SU-DHL-6 (cell line): ENCODE measurements around the gene SLC7A8.

Experiments used
- H2AFZ ChIP-seq: fragments of 200-600 bp; sonication (generic); 2 replicates; pipeline ENCODE4 v1.6.1; 2014; ENCODE audit warnings: low read depth, mild to moderate bottlenecking, moderate library complexity, mixed read lengths, antibody characterized with exemption, low read length; ENCODE audit not compliant: severe bottlenecking
- H3F3A ChIP-seq: fragments of 200-600 bp; shearing (Covaris generic); 2 replicates; pipeline ENCODE4 v1.6.0; 2016; ENCODE audit warnings: antibody characterized with exemption, mild to moderate bottlenecking; ENCODE audit not compliant: insufficient read depth
- H3K27ac ChIP-seq: fragments of 200-600 bp; sonication (generic); 2 replicates; pipeline ENCODE4 v1.5.1; 2016; ENCODE audit warnings: low read depth, mild to moderate bottlenecking, low read length, moderate library complexity, mixed read lengths
- H3K27me3 ChIP-seq: fragments of 200-600 bp; sonication (generic), shearing (Covaris generic); 2 replicates; pipeline ENCODE4 v1.6.0; 2014; ENCODE audit warnings: mild to moderate bottlenecking, low read length
- H3K36me3 ChIP-seq: fragments of 200-600 bp; sonication (generic); 2 replicates; pipeline ENCODE4 v1.6.1; 2014; ENCODE audit warnings: mild to moderate bottlenecking, low read length, mixed read lengths
- H3K4me2 ChIP-seq: fragments of 300-600, 200-600 bp; shearing (Covaris generic), sonication (generic); 2 replicates; pipeline ENCODE4 v1.6.0; 2014; ENCODE audit warnings: low read length, low read depth, mild to moderate bottlenecking; ENCODE audit not compliant: poor library complexity, severe bottlenecking
- H3K4me3 ChIP-seq: fragments of 200-600 bp; sonication (generic); 2 replicates; pipeline ENCODE4 v1.5.1; 2014; ENCODE audit warnings: antibody characterized with exemption, low read length, mild to moderate bottlenecking, mixed read lengths; ENCODE audit not compliant: insufficient read depth, poor library complexity, severe bottlenecking
- H3K79me2 ChIP-seq: fragments of 200-600 bp; sonication (generic); 2 replicates; pipeline ENCODE4 v1.6.1; 2014; ENCODE audit warnings: mild to moderate bottlenecking, low read length, moderate library complexity; ENCODE audit not compliant: insufficient read depth
- H3K9ac ChIP-seq: fragments of 200-600 bp; sonication (generic); 2 replicates; pipeline ENCODE4 v1.7.0; 2014; ENCODE audit warnings: mild to moderate bottlenecking, low read length
- H3K9me2 ChIP-seq: fragments of 200-600 bp; sonication (generic); replicated peaks from 2 replicates; pipeline ENCODE4 v1.6.1; 2014; ENCODE audit warnings: low read length; ENCODE audit not compliant: insufficient read depth
- H3K9me3 ChIP-seq: fragments of 200-600 bp; sonication (generic); 2 replicates; pipeline ENCODE4 v1.6.1; 2014; ENCODE audit warnings: low read length, mixed read lengths; ENCODE audit not compliant: insufficient read depth
- H4K20me1 ChIP-seq: fragments of 200-600 bp; sonication (generic); 2 replicates; pipeline ENCODE4 v1.6.1; 2014; ENCODE audit warnings: low read depth, mild to moderate bottlenecking, antibody characterized with exemption, low read length, moderate library complexity, mixed read lengths
- EZH2phosphoT487 ChIP-seq: fragments of 200-600 bp; sonication (generic), shearing (Covaris generic); conservative IDR thresholded peaks from 2 replicates; pipeline ENCODE4 v1.6.1; 2018; ENCODE audit warnings: mild to moderate bottlenecking, antibody characterized with exemption, low read length, moderate library complexity, mixed read lengths
- TF ChIP-seq, protein P1 (sequence below): fragments of 200-600 bp; sonication (generic); IDR thresholded peaks from one replicate; pipeline ENCODE4 v1.5.1; 2017; ENCODE audit warnings: antibody characterized with exemption, mild to moderate bottlenecking, low read length, moderate library complexity; ENCODE audit not compliant: insufficient read depth, poor library complexity, severe bottlenecking

SLC7A8 gene

DNA sequence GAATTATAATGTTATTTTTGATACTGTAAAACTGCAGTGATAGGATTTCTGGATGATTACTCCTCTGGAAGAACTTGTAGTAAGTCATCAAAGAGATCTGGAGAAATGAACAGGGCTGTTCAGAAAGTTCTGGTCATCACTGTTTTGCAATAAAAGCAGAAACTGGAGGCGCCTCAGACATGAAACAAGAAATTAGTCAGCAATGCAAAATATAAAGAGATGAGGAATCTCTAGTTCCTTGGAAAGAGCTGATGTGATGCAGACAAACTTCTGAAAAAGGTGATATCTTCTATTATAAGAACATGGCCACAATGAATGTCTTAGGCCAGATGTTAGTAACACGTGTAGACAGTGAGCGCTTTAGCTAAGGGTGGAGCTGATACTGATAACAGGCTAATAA is 98.0 kb downstream of the SLC7A8 start:
- no peak overlapping the region for H3K4me2 ChIP-seq
- H3K36me3 ChIP-seq, result peaks cover 56% of the 10 kb centered on the region
- no peak overlapping the region for H3K4me3 ChIP-seq
- H3F3A ChIP-seq, result 0 out of 2 replicates have a peak, but pooled peaks cover 3% of the 10 kb centered on the region
- TF ChIP-seq, protein P1, sequence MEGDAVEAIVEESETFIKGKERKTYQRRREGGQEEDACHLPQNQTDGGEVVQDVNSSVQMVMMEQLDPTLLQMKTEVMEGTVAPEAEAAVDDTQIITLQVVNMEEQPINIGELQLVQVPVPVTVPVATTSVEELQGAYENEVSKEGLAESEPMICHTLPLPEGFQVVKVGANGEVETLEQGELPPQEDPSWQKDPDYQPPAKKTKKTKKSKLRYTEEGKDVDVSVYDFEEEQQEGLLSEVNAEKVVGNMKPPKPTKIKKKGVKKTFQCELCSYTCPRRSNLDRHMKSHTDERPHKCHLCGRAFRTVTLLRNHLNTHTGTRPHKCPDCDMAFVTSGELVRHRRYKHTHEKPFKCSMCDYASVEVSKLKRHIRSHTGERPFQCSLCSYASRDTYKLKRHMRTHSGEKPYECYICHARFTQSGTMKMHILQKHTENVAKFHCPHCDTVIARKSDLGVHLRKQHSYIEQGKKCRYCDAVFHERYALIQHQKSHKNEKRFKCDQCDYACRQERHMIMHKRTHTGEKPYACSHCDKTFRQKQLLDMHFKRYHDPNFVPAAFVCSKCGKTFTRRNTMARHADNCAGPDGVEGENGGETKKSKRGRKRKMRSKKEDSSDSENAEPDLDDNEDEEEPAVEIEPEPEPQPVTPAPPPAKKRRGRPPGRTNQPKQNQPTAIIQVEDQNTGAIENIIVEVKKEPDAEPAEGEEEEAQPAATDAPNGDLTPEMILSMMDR, result no peak
- no peak for TF ChIP-seq EZH2phosphoT487
- H3K27ac ChIP-seq, result no peak overlapping the region
- no peaks in the 10 kb centered on the region for H3K27me3 ChIP-seq
- H3K9ac ChIP-seq, result no peak overlapping the region
- no peaks in the 10 kb centered on the region for H3K9me2 ChIP-seq
- H3K79me2 ChIP-seq, result peaks cover 14% of the 10 kb centered on the region; the same call in 1 of the 2 replicates
- H2AFZ ChIP-seq, result no peak overlapping the region
- peaks cover 4% of the 10 kb centered on the region; the same call in 1 of the 2 replicates for H4K20me1 ChIP-seq
- no peaks in the 10 kb centered on the region for H3K9me3 ChIP-seq

DNA sequence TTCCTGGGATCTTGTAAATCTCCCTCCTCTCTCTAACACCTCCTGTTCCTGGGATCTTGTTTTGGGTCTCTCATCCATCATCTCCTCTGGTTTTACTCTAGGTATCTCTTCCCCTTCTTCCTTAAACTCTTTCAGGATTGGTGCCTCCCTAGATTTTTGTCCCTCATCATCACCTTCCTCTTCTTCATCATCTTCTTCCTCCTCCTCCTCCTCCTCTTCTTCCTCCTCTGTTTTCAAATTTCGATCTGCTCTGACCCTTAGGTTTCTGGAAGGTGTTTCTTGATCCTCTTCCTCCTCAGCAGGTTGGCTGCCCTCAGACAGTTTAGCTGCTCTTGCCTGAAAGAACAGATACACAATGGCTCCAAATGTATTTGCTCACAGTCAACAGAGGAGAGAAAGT is 103.0 kb downstream of the SLC7A8 start:
- Histone ChIP-seq H3K9ac (no peak overlapping the region), H3K79me2 (no peaks in the 10 kb centered on the region), H4K20me1 (no peaks in the 10 kb centered on the region), H3K27ac (no peak overlapping the region), H2AFZ (no peak overlapping the region), H3K4me2 (no peak overlapping the region), H3K36me3 (peaks cover 48% of the 10 kb centered on the region), H3K9me3 (no peaks in the 10 kb centered on the region), H3K4me3 (no peak overlapping the region), H3K27me3 (no peaks in the 10 kb centered on the region), H3F3A (peaks cover 18% of the 10 kb centered on the region), H3K9me2 (no peaks in the 10 kb centered on the region)
- TF ChIP-seq, protein P1, result no peak

DNA sequence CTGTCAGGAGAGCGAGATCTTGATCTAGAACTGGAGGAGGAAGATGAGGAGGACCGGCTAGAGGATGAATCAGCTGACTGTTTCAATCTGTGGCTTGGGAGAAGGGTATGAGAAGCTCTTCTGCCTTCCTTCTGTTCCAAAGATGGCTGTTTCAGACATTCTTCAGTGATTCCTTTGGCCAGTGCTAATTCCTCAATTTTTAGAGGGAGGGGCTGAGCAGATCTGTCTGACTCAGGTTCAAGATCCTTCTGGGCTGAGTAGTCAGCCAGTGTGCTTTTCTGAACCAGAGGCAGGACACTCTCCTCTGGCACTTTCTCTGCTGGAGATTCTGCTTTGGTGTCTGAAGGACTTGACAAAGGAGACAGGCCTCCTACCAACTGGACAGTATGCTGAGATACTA is 103.7 kb downstream of the SLC7A8 start:
- Histone ChIP-seq H4K20me1 (no peaks in the 10 kb centered on the region), H3K9me3 (no peaks in the 10 kb centered on the region), H3K9ac (no peak overlapping the region), H3K9me2 (no peaks in the 10 kb centered on the region), H2AFZ (no peak overlapping the region), H3K27me3 (no peaks in the 10 kb centered on the region), H3K79me2 (no peaks in the 10 kb centered on the region), H3K4me2 (no peak overlapping the region), H3K36me3 (peaks cover 48% of the 10 kb centered on the region), H3K27ac (no peak overlapping the region), H3F3A (peaks cover 18% of the 10 kb centered on the region), H3K4me3 (no peak overlapping the region)
- TF ChIP-seq, protein P1, result no peak
- no peak for TF ChIP-seq EZH2phosphoT487
